NCI-H2227 treated with DMSO at 0.1 percent for 48 hours (cell line): ENCODE measurements around the gene DRD4.
A peak's percentile ranks its signal among the peaks of the same experiment; 100 is the strongest.

Experiments used
- DNase-seq: peaks from one replicate; lab custom pipeline; 2025; lab: John Stamatoyannopoulos, UW

The DRD4 gene

GRCh38 chr11:610146-610801 lies 26.8 kb upstream of the DRD4 start:
- no peak for DNase-seq

- DNase-seq, result no peak
Measured at GRCh38 chr11:611001-611996, 25.8 kb upstream of the DRD4 start.

GRCh38 chr11:612201-612960 lies 24.7 kb upstream of the DRD4 start:
- no peak for DNase-seq

GRCh38 chr11:612961-613300 lies 24.1 kb upstream of the DRD4 start:
- no peak for DNase-seq

- DNase-seq, result no peak
Measured at GRCh38 chr11:613369-613968, 23.6 kb upstream of the DRD4 start.

- DNase-seq, result no peak
Measured at GRCh38 chr11:614021-614622, 22.9 kb upstream of the DRD4 start.

GRCh38 chr11:614623-615503 lies 22.2 kb upstream of the DRD4 start:
- no peak for DNase-seq

GRCh38 chr11:615504-616319 lies 21.4 kb upstream of the DRD4 start, which contains the start of gene IRF7:
IRF7 (minus strand) TSS chr11:615950; CDS start chr11:615364, 586 bp downstream.
- peak; percentile 70 for DNase-seq

- no peak for DNase-seq
Measured at GRCh38 chr11:616320-617198, 20.5 kb upstream of the DRD4 start.

GRCh38 chr11:617199-617911 lies 19.7 kb upstream of the DRD4 start:
- DNase-seq, result no peak

- DNase-seq, result no peak
Measured at GRCh38 chr11:617912-618682, 19.0 kb upstream of the DRD4 start.

GRCh38 chr11:618856-619627 lies 18.0 kb upstream of the DRD4 start:
- DNase-seq, result no peak

GRCh38 chr11:619628-620050 lies 17.4 kb upstream of the DRD4 start:
- DNase-seq, result no peak

- no peak for DNase-seq
Measured at GRCh38 chr11:620201-620600, 16.9 kb upstream of the DRD4 start.

- no peak for DNase-seq
Measured at GRCh38 chr11:620935-621814, 15.9 kb upstream of the DRD4 start.
